Stimulated activated effector memory CD8-positive, alpha-beta T cell treated with anti-CD3 and anti-CD28 coated beads, Interleukin-12 subunit alpha, Interleukin-12 subunit beta, amount 100 ng/mL, for 72 hours (primary cell): ENCODE results near the gene GGT6.

Source experiments
- ATAC-seq: fragments of 150-1000 bp; cut with Tn5 transposase; 2 replicates; pipeline ENCODE4 v1.10.0; 2021
- DNase-seq, 2 donors: peaks; one replicate each; pipeline ENCODE4 v3.0.0; 2021 to 2022; ENCODE audit warnings: low spot score in 2 of 2
- H3K27ac Mint-ChIP-seq: one replicate; pipeline ENCODE4 v1.8.0; 2022; ENCODE audit warnings: mild to moderate bottlenecking, mixed read lengths
- H3K36me3 Mint-ChIP-seq: one replicate; pipeline ENCODE4 v1.8.0; 2022; ENCODE audit warnings: mild to moderate bottlenecking, mixed read lengths
- H3K4me1 Mint-ChIP-seq: one replicate; pipeline ENCODE4 v1.8.0; 2022; ENCODE audit warnings: mixed read lengths
- H3K4me3 Mint-ChIP-seq: one replicate; pipeline ENCODE4 v1.8.0; 2022; ENCODE audit warnings: mild to moderate bottlenecking, mixed read lengths
- H3K9me3 Mint-ChIP-seq: one replicate; pipeline ENCODE4 v1.8.0; 2022; ENCODE audit warnings: mixed read lengths

GGT6 gene

GRCh38 chr17:4534928-4535666 is 25.3 kb downstream of the GGT6 start:
- ATAC-seq (no peak), DNase-seq (no peak)
- H3K9me3 Mint-ChIP-seq, result no peaks in the 10 kb centered on the region
- H3K27ac Mint-ChIP-seq, result peak overlapping the region; percentile 55
- peaks cover 28% of the 10 kb centered on the region for H3K36me3 Mint-ChIP-seq
- H3K4me3 Mint-ChIP-seq, result no peak overlapping the region
- H3K4me1 Mint-ChIP-seq, result no peaks in the 10 kb centered on the region

GRCh38 chr17:4534515-4534914 is 25.9 kb downstream of the GGT6 start:
- ATAC-seq, result no peak
- Mint-ChIP-seq H3K4me3 (no peak overlapping the region), H3K27ac (no peak overlapping the region), H3K9me3 (no peaks in the 10 kb centered on the region), H3K36me3 (peaks cover 22% of the 10 kb centered on the region), H3K4me1 (no peaks in the 10 kb centered on the region)
- DNase-seq, result no peak

- no peak overlapping the region for H3K27ac Mint-ChIP-seq
- H3K4me3 Mint-ChIP-seq, result no peak overlapping the region
- ATAC-seq, result no peak
Measured at GRCh38 chr17:4533523-4534504, 26.6 kb downstream of the GGT6 start.

DNA sequence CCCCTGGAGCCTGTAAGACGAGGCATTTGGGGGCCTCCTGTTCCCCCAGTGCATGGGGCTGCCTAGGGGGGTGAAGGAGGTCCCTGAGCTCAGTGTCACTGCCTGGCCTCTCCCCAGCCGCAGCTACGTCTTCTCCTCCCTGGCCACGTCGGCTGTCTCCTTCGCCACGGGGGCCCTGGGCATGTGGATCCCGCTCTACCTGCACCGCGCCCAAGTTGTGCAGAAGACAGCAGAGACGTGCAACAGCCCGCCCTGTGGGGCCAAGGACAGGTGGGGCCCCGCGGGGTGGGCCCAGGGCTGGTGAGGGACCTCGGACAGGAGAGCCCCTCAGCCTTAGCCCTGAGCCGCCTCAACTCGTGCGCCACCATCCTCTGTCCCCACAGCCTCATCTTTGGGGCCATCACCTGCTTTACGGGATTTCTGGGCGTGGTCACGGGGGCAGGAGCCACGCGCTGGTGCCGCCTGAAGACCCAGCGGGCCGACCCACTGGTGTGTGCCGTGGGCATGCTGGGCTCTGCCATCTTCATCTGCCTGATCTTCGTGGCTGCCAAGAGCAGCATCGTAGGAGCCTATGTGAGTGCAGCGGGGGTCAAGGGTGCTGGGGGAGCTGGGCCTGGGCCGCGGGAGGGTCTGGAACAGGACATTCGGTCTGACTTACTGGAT is 27.4 kb downstream of the GGT6 start:
- ATAC-seq (no peak), DNase-seq (no peak)
- Mint-ChIP-seq H3K36me3 (peaks cover 13% of the 10 kb centered on the region), H3K4me3 (no peak overlapping the region), H3K4me1 (no peaks in the 10 kb centered on the region), H3K27ac (no peak overlapping the region), H3K9me3 (no peaks in the 10 kb centered on the region)

More at GRCh38 chr17:4533523-4534504, 26.6 kb downstream of the GGT6 start:
- H3K36me3 Mint-ChIP-seq, result peaks cover 15% of the 10 kb centered on the region
- no peaks in the 10 kb centered on the region for H3K4me1 Mint-ChIP-seq
- H3K9me3 Mint-ChIP-seq, result no peaks in the 10 kb centered on the region
- no peak for DNase-seq

DNA sequence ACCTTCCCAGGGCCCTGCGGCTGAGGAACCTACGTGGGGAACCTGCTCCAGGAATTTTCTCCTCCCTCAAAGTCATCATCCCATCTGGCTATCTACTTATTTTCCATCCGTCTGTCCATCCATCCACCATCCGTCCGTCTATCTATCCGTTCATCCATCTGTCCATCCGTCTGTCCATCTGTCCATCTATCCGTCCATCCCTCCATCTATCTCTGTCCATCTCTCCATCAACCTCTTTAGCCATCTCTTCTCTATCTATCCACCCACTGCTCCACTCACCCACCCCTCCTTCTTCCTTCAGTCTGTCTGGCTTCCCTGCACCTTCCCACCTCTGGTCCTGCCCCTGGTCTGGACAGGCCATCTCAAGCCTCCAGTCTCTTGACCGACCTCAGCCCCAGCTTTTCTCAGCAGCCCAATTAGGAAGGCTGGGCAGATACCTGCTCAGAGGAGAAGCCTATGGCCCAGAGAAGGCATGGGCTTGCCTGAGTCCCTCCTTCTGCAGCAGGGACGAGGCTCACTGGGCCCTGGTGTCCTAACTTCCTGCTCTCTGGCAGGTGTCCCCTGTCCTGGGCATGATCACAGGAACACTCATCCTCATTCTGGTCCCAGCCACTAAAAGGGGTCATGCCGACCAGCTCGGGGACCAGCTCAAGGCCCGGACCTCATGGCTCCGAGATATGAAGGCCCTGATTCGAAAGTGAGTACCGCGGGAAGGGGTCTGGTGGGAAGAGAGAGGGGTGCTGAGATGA is 28.2 kb downstream of the GGT6 start:
- Mint-ChIP-seq H3K36me3 (peaks cover 13% of the 10 kb centered on the region), H3K4me3 (no peak overlapping the region), H3K9me3 (no peaks in the 10 kb centered on the region), H3K4me1 (no peaks in the 10 kb centered on the region), H3K27ac (no peak overlapping the region)
- DNase-seq (no peak), ATAC-seq (no peak)

- Mint-ChIP-seq H3K9me3 (no peaks in the 10 kb centered on the region), H3K4me1 (no peaks in the 10 kb centered on the region)
- no peak for DNase-seq
Measured at GRCh38 chr17:4530799-4531730, 29.3 kb downstream of the GGT6 start.

DNA sequence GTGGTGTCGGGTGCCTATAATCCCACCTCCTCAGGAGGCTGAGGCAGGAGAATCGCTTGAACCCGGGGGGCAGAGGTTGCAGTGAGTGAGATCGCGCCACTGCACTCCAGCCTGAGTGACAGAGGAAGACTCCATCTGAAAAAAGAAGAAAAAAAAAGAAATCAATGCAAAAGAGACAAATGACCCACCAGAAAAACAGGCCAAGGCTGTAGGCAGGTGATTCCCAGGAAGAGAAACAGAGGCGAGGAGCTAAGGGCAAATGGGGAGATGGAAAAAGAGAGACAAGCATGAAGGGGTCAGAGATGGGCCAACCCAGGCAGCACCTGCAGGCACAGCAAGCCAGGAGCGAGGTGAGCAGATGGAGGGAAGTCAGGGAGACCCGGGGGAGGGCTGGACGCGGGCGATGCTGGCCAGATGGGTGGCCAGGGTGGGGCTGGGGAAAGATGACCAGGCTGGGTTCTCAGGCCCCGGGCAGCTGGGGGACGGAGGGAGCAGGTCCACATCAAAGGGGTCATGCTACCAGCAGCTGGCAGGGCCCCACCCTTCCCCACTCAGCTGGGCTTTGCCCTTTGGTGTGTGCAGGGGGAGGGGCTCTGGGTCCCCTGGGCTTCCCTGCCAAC is 30.7 kb downstream of the GGT6 start:
- H3K9me3 Mint-ChIP-seq, result no peaks in the 10 kb centered on the region
- DNase-seq (no peak), ATAC-seq (no peak)
- H3K36me3 Mint-ChIP-seq, result peaks cover 13% of the 10 kb centered on the region
- H3K4me3 Mint-ChIP-seq, result no peak overlapping the region
- no peaks in the 10 kb centered on the region for H3K4me1 Mint-ChIP-seq
- peak overlapping the region; percentile 60 for H3K27ac Mint-ChIP-seq

More at GRCh38 chr17:4530799-4531730, 29.3 kb downstream of the GGT6 start:
- Mint-ChIP-seq H3K36me3 (peaks cover 13% of the 10 kb centered on the region), H3K27ac (no peak overlapping the region), H3K4me3 (no peak overlapping the region)
- ATAC-seq, result no peak

- no peak for DNase-seq
- Mint-ChIP-seq H3K4me3 (no peak overlapping the region), H3K27ac (no peak overlapping the region), H3K9me3 (no peaks in the 10 kb centered on the region), H3K4me1 (no peaks in the 10 kb centered on the region), H3K36me3 (peaks cover 8% of the 10 kb centered on the region)
- ATAC-seq, result no peak
Measured at GRCh38 chr17:4527566-4528125, 32.7 kb downstream of the GGT6 start.

DNA sequence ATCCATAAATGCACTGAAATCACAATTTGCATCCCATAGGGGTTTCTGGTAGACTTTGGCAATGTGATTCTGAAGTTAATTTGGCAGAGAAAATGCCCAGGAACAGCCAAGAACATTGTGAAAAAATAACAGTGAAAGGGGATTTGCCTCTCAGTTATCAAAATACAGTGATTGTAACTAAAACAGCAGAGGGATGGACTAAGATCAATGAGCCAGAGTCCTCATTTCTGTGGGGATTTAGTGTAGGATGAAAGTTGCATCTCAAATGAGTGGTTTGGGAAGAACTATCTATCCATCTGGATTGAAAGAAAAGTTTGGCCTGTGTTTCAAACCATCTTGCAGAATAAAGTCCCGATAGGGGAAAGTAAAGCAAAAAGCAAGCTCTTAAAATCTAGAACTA is 33.2 kb downstream of the GGT6 start:
- Mint-ChIP-seq H3K27ac (no peak overlapping the region), H3K9me3 (no peaks in the 10 kb centered on the region), H3K36me3 (peaks cover 5% of the 10 kb centered on the region), H3K4me3 (no peak overlapping the region), H3K4me1 (no peaks in the 10 kb centered on the region)
- DNase-seq (no peak), ATAC-seq (no peak)

DNA sequence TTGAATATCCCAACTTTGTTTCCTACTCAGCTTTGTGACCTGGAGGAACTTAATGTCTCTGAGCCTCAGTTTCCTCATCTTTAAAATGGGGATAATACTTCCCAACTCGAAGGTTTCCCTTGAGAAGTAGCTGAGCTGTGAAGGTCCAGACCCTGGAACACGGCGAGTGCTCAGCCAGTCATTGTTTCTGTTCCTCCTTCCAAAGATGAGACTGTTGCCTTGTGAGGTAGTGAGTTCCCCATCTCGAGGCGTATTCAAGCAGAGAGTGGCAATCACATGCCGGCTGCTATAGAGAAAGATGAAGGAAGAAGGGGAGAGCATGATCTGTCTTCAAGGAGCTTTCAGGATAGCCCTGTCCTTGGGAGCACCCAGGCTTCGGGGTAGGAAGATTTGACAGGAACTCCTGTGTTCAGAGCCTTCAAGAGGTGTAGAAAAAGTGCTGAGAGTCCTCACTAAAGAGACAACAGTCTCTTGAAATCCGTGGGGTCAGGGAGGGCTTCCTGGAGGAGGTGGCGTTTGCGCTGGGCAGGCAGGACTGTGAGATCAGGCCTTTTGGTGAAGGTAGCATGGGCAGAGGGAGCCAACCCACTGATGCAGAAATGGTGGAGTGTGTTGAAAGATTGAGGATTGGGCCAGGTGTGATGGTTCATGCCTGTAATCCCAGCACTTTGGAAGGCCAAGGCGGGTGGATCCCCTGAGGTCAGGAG is 34.5 kb downstream of the GGT6 start:
- H3K4me3 Mint-ChIP-seq, result no peak overlapping the region
- DNase-seq (no peak), ATAC-seq (no peak)
- no peaks in the 10 kb centered on the region for H3K9me3 Mint-ChIP-seq
- no peaks in the 10 kb centered on the region for H3K36me3 Mint-ChIP-seq
- H3K27ac Mint-ChIP-seq, result no peak overlapping the region
- H3K4me1 Mint-ChIP-seq, result no peaks in the 10 kb centered on the region

GRCh38 chr17:4523946-4524345 is 36.4 kb downstream of the GGT6 start:
- Mint-ChIP-seq H3K9me3 (no peaks in the 10 kb centered on the region), H3K36me3 (no peaks in the 10 kb centered on the region), H3K4me3 (no peak overlapping the region), H3K4me1 (no peaks in the 10 kb centered on the region), H3K27ac (peak overlapping the region; percentile 37)
- no peak for ATAC-seq
- DNase-seq, result no peak

GRCh38 chr17:4522661-4523060 is 37.7 kb downstream of the GGT6 start:
- DNase-seq (no peak), ATAC-seq (no peak)
- no peaks in the 10 kb centered on the region for H3K36me3 Mint-ChIP-seq
- H3K27ac Mint-ChIP-seq, result no peak overlapping the region
- no peaks in the 10 kb centered on the region for H3K9me3 Mint-ChIP-seq
- no peaks in the 10 kb centered on the region for H3K4me1 Mint-ChIP-seq
- no peak overlapping the region for H3K4me3 Mint-ChIP-seq
